Measurements from ENCODE around the gene ADO. TPM values are rescaled to one million over a fixed set of nuclear protein-coding genes. Genes with fewer than 3 reads are reported as not detected.

ADO gene
- total and polyA plus RNA-seq, 2 donors (not counting 1 experiment from before 2014, with no cell fraction given): 13.2 to 20.6 TPM

- DNase-seq (ENCODE audit: low read depth in 2 of 2): no peak
- no peak overlapping the region for H3K27ac ChIP-seq (ENCODE audit: insufficient read depth, low read length)
- H3K79me2 ChIP-seq (ENCODE audit: control insufficient read depth, insufficient read depth, low read length): no peaks in the 10 kb centered on the region
- H3K4me1 ChIP-seq (ENCODE audit: control insufficient read depth, extremely low read depth, insufficient read depth, low read length): peaks cover 3% of the 10 kb centered on the region
- H3K4me2 ChIP-seq (ENCODE audit: extremely low read depth, insufficient read depth, low read length): no peak overlapping the region
- no peaks in the 10 kb centered on the region for H3K9me3 ChIP-seq (ENCODE audit: control insufficient read depth, insufficient read depth, low read depth, low read length)
- no peak overlapping the region for H2AFZ ChIP-seq (ENCODE audit: low read length)
- H3K27me3 ChIP-seq (ENCODE audit: control insufficient read depth, insufficient read depth, low read length): no peaks in the 10 kb centered on the region
- H3K4me3 ChIP-seq (replicated peaks in 1 of 4; ENCODE audit: control extremely low read depth in 1 of 4, insufficient read depth in 1 of 4, low read depth in 3 of 4, low read length in 4 of 4): no peak overlapping the region
- no peaks in the 10 kb centered on the region for H3K36me3 ChIP-seq (ENCODE audit: control insufficient read depth, insufficient read depth, low read length)
- H3K9ac ChIP-seq (ENCODE audit: insufficient read depth, low read length): no peak overlapping the region
- H4K20me1 ChIP-seq (ENCODE audit: control insufficient read depth, extremely low read depth, insufficient read depth, low read length): no peaks in the 10 kb centered on the region
- TF ChIP-seq EZH2 (IDR thresholded peaks at IDR 0.05; ENCODE audit: low read length, missing control alignments) (no peak), CTCF (conservative IDR thresholded peaks at IDR 0.05 in 1 of 2, IDR thresholded peaks at IDR 0.05 in 1 of 2; ENCODE audit: low read depth in 1 of 2, low read length in 2 of 2) (no peak)
Observed at GRCh38 chr10:62826273-62826672, 21.8 kb downstream of the ADO start.

- TF ChIP-seq EZH2 (IDR thresholded peaks at IDR 0.05; ENCODE audit: low read length, missing control alignments) (no peak), CTCF (conservative IDR thresholded peaks at IDR 0.05 in 1 of 2, IDR thresholded peaks at IDR 0.05 in 1 of 2; ENCODE audit: low read depth in 1 of 2, low read length in 2 of 2) (no peak)
- Histone ChIP-seq H3K4me3 (replicated peaks in 1 of 4; ENCODE audit: control extremely low read depth in 1 of 4, insufficient read depth in 1 of 4, low read depth in 3 of 4, low read length in 4 of 4) (no peak overlapping the region), H3K9ac (ENCODE audit: insufficient read depth, low read length) (no peak overlapping the region)
Observed at GRCh38 chr10:62829622-62830021, 25.1 kb downstream of the ADO start.

GRCh38 chr10:62830679-62831078 lies 26.2 kb downstream of the ADO start:
- peak; percentile 19 to 31 for DNase-seq (ENCODE audit: low read depth in 2 of 2)
- no peak overlapping the region for H3K9ac ChIP-seq (ENCODE audit: insufficient read depth, low read length)
- no peak overlapping the region for H3K4me2 ChIP-seq (ENCODE audit: extremely low read depth, insufficient read depth, low read length)
- no peak overlapping the region for H3K4me3 ChIP-seq (replicated peaks in 1 of 4; ENCODE audit: control extremely low read depth in 1 of 4, insufficient read depth in 1 of 4, low read depth in 3 of 4, low read length in 4 of 4)
- no peaks in the 10 kb centered on the region for H3K36me3 ChIP-seq (ENCODE audit: control insufficient read depth, insufficient read depth, low read length)
- H4K20me1 ChIP-seq (ENCODE audit: control insufficient read depth, extremely low read depth, insufficient read depth, low read length): no peaks in the 10 kb centered on the region
- H3K4me1 ChIP-seq (ENCODE audit: control insufficient read depth, extremely low read depth, insufficient read depth, low read length): peaks cover 5% of the 10 kb centered on the region
- H3K27me3 ChIP-seq (ENCODE audit: control insufficient read depth, insufficient read depth, low read length): no peaks in the 10 kb centered on the region
- H3K9me3 ChIP-seq (ENCODE audit: control insufficient read depth, insufficient read depth, low read depth, low read length): no peaks in the 10 kb centered on the region
- TF ChIP-seq EZH2 (IDR thresholded peaks at IDR 0.05; ENCODE audit: low read length, missing control alignments): no peak
- no peak for TF ChIP-seq CTCF (conservative IDR thresholded peaks at IDR 0.05 in 1 of 2, IDR thresholded peaks at IDR 0.05 in 1 of 2; ENCODE audit: low read depth in 1 of 2, low read length in 2 of 2)
- H3K79me2 ChIP-seq (ENCODE audit: control insufficient read depth, insufficient read depth, low read length): no peaks in the 10 kb centered on the region
- H3K27ac ChIP-seq (ENCODE audit: insufficient read depth, low read length): no peak overlapping the region
- no peak overlapping the region for H2AFZ ChIP-seq (ENCODE audit: low read length)

More at GRCh38 chr10:62829622-62830021, 25.1 kb downstream of the ADO start:
- no peak overlapping the region for H3K4me2 ChIP-seq (ENCODE audit: extremely low read depth, insufficient read depth, low read length)
- H4K20me1 ChIP-seq (ENCODE audit: control insufficient read depth, extremely low read depth, insufficient read depth, low read length): no peaks in the 10 kb centered on the region
- no peak for DNase-seq (ENCODE audit: low read depth in 2 of 2)
- H3K9me3 ChIP-seq (ENCODE audit: control insufficient read depth, insufficient read depth, low read depth, low read length): no peaks in the 10 kb centered on the region
- peaks cover 5% of the 10 kb centered on the region for H3K4me1 ChIP-seq (ENCODE audit: control insufficient read depth, extremely low read depth, insufficient read depth, low read length)
- no peaks in the 10 kb centered on the region for H3K36me3 ChIP-seq (ENCODE audit: control insufficient read depth, insufficient read depth, low read length)
- no peak overlapping the region for H3K27ac ChIP-seq (ENCODE audit: insufficient read depth, low read length)
- H3K27me3 ChIP-seq (ENCODE audit: control insufficient read depth, insufficient read depth, low read length): no peaks in the 10 kb centered on the region
- H2AFZ ChIP-seq (ENCODE audit: low read length): no peak overlapping the region
- H3K79me2 ChIP-seq (ENCODE audit: control insufficient read depth, insufficient read depth, low read length): no peaks in the 10 kb centered on the region
